HG03558 (cell line): Measurements from ENCODE around the gene PITPNB.

ENCODE experiments used
- ATAC-seq: cut with Tn5 transposase; IDR thresholded peaks from one replicate; pipeline ENCODE4 v1.9.1; 2021; ENCODE audit warnings: moderate number of reproducible peaks; ENCODE audit not compliant: unreplicated experiment; ENCODE audit errors: extremely low read depth

PITPNB gene

DNA sequence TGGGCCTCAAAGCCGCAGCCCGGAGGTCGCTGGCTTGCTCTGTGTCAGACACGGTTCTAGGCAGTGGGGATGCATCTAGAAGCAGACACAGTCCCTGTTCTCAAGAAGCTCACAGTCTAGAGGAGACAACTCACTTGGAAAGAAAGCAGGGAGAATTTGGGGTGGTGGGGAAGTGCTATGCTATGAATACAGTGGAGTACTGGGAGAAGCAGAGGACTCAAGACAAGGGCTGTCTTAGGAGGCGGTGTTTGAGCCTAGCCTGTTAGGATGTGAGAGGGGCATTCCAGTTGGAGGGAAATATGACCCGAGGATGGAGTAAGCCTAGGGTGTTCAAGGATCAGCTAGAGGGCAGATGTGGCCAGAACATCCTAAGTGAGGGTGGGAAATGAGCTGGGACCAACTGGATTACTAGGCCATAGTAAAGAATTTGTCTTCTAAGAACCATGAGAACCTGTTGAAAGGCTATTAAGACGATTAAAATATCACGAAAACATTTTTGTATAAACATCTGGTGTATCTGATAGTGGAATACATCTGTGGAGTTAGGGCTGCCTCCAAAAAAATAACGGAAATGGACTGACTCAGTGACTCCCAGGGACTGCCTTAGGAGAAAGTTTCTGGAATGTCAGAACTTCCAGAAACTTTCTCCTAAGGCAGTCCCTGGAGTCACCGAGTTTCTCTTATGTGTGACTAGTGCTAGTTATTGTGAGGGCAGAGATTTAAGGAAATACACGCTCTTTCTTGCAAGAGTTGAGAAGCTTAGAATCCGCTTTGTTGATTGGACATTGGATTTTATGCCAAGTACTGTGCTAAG is 1.1 kb upstream of the PITPNB start:
- ATAC-seq, result peak; percentile 17

DNA sequence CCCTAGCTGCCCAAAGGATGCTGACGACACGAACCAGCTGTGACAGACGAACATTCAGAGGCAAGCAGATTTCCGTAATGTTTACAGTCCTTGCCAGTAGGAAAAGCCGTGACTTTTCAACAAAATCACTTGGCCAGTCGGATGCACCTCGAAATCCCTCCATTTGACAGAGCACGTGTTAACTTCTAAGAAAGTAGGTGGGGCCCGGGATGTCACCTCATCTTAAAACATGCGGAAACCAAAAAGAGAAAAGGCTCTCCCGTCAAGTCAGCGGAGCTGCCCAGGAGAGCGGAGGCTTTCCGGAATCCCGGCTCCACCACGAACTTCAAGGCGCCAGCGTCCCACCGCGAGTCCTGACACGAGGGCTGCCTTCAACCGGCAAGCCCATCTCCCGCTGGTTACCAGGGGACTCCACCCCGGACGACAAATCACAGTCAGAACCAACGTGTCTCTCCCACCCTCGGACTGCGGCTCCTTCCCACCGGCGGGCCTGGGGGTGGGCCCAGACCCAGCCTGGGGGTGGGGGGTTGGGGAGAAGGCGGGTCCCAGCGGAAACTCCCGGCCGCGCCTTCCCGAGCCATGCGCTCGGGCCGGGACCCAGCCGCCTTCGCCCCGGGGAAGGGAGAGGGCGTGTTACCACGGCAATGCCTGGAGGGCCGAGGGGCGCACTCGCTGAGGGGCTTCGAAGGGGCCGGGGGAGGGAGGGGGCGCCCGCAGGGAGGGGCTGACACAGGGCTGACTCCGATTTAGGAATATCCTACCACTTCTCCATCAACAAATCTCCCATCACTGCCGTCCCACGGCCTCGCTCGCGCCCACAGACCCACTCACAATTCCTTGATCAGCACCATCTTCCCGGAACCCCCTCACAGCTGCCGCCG is 475 bp downstream of the PITPNB start:
- no peak for ATAC-seq

DNA sequence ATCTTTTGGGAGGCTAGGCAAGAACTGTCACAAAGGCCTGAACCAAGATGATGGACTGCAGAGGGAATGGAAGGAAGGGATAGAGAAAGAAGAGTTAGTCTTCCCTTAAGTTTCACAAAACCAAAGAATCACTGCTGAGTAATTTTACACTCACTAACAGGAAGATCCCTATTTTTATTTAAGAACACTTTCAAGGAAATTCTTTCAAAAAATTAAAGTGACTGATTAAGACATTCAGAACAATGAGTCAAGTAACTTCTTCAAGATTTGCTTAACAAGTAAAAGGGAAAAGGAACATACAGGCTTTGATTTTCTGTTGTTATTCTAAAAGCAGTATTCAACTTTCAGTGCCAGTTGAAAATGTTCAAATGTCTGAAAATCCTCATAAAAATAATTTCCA is 3.1 kb downstream of the PITPNB start:
- no peak for ATAC-seq

DNA sequence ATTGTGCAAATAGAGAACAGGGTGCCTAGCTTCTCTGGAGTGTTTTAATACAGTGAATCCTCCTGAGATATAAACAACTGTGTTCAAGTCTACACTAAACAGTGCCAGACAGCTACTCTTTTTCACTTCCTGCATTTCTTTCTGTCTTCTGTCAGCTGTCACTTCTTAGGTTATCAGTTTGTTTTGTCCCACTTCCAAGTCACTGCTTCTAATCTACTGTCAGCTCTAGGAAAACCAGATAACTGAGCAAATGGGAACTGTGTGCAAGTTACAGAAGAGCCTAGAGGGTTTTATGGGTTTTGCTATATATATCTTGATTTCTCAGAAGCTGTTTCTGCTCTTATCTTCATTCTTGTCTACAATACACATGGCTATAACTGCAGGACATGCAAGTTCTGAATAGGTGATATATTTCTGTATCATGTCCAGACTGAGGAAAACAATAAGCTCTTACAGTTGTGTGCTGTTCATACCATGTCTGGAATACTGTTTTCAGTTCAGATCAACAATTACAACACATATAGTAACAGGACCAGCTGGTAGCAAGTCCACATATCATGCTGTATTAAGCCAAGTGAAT is 5.8 kb downstream of the PITPNB start:
- no peak for ATAC-seq

DNA sequence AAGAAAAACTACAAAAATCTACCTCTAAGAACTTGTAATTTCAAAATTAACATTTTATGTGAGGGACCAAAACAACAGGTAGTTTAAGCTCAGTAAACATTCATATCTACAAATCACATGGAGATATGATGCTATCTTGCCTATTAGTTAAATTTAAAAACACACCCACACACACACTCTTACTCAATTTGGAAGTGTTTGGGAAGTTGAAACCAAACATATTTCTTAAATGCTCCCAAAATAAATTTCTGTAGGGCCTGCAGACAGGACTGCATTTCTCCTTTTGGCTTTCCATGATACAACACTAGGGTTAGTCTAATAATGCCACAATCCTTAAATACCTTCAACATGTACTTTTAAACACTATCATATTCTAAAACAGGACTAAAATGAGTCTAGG is 7.0 kb downstream of the PITPNB start:
- no peak for ATAC-seq

DNA sequence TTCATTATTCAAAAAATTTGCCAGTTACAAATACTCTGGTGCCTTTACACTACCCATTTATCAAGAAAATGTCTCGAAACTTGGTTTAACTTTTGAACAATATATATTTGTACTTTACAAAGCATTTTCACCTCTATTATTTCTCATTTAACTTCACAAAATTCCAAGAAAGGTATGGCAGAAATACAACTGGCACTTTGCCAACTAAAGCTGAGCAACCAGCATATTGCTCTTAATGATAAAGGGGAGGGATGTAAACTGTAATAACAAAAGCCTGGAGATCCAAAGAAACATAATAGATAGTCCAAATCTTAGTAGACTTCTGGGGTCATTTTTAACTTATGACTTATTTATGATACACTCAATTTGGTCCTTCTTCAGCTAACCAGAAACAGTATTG is 7.7 kb downstream of the PITPNB start:
- no peak for ATAC-seq

DNA sequence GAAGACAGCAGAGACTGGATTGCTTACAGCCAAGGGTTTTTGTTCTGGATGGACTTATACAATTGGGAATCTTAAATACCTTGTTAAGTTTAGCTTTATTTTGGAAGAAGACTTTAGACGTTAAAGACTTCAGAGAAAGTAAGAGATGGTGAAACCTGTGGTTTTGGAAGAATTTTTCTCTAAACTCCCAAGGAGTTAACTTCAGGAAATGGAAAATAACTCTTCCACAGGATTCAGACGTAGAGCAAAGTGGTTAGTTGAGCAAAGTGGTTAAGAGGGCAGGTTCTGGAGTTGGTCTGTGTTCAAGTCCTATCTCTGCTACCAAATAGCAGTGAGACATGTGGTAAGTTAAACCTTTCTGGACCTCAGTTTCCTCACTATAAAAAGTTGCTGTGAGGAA is 12.8 kb downstream of the PITPNB start:
- ATAC-seq, result no peak

DNA sequence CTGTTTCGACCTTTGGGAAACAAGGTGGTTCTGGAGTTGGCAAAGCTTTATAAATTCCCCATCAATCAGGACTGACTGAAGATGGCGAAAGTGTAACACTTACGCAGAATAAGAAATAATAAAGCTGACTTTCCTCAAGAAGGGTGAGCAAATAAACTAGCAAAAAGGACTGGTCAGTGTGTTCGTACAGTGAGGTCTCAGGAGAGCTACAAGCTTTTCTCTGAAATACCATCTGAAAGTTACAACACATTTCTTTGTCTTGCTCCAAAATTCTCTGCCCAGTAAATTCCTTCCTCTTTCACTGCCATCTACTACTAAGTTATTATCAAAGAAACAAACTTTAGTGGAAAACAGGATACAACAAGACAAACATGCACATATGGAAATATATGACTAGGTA is 13.4 kb downstream of the PITPNB start:
- no peak for ATAC-seq

DNA sequence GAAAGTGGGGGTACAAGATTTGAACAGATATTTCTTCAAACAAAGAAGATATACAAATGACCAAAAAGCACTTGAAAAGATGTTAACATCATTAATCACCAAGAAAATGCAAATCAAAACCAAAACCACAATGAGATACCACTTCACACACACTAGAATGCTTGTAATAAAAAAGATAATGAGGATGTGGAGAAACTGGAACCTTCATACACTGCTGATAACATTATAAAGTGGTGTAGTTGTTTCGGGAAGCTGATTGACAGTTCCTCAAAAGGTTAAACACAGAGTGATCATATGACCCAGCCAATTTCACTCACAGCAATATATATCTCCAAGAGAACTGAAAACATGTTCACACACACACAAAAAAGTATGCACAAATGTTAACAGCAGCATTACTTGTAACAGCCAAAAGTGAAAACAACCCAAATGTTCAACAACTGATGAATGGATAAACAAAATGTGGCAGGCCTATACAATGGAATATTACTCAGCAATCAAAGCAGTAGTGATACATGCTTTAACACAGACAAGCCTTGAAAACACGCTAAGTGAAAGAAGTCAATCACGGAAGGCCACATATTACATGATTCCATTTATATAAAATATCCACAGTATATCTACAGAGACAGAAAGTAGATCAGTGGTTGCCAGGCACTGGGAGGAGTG is 15.1 kb downstream of the PITPNB start:
- no peak for ATAC-seq

DNA sequence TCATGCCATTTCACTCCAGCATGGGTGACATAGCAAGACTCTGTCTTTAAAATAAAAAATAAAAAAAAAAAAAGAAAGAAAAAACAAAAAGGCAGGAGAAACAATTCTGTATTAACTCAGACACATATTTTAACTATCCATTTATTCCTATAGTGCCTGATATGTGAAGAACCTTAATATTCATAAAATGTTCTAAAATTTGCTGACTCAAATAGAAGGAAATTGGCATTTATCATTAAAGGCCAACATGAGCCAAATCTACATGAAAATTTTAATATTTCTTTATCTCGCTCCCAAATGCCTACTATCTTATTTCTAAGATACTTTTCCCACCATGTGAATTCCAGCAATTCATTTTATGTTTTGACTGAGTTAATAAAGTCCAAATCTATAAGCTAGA is 18.9 kb downstream of the PITPNB start:
- ATAC-seq, result no peak

DNA sequence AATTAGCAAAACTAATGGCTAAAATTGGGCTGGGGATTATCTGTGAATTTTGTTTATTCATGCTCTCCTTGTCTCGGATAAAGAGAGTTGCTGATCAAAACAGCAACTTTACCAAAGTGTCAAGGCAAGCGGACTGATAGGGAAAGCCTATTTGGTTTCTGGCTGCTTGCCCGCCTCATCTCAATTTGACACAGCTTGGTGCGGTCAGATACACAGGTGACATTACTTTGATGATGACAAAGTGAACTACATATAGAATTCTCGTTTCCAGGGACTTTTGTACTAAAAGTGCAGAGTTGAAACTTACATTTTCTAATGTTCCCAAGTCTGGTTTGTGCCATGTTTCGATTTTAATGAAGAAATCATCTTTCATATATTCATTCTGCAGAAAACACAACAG is 22.8 kb downstream of the PITPNB start:
- no peak for ATAC-seq

DNA sequence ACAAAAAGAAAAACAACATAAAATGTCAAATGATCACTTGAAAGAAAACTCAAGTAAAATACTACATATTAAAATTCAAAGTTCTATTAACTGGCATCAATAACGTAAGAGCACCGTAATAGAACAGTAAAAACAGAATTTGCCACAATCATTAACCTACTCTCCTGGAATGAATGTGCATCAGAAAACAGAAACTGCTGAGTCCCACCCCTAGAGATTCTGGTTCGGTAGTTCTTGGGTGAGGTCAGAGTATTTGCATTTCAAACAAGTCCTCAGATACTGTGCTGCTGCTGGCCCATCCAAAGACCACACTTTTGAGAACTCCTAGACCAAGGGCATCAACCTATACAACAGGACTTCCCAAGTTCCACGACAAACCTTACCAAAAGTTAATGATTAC is 23.5 kb downstream of the PITPNB start:
- ATAC-seq, result peak; percentile 58

DNA sequence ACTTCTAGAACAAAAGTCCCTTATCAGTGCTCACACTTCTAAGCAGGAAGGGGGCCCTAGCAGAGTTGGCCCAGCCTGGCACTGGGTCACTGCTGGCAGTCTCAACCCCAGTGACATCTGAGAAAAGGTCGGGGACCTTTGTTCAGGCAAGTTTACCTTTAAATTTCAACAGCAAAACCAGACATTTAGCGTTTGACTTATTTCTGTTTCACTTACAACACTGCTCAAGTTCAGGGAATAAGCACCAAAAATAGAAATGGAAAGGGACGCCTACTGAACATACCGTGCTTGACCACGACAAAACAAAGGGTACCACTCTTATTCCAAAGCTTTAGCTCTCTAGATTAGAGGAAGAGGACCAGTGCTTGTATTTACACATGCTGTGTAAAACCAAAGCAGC is 26.2 kb downstream of the PITPNB start:
- no peak for ATAC-seq

DNA sequence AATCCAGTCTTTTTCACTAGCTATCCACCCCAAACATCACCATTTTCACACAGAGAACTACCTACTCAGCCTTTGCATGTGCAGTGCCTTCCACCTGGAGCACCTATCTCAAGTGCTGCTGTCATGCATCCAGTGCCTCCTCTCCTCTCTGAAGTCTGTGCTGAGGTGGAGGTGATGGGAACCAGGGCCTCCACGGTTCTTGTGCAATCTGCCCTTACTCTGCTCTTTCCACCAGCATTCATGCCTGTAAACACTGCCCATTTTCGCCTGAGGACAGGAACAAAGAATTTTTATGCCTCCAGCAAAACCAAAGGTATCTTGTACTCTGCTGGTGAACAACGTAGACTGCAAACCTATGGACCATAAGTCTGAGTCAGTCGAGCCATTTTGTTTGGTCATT is 27.0 kb downstream of the PITPNB start:
- no peak for ATAC-seq

DNA sequence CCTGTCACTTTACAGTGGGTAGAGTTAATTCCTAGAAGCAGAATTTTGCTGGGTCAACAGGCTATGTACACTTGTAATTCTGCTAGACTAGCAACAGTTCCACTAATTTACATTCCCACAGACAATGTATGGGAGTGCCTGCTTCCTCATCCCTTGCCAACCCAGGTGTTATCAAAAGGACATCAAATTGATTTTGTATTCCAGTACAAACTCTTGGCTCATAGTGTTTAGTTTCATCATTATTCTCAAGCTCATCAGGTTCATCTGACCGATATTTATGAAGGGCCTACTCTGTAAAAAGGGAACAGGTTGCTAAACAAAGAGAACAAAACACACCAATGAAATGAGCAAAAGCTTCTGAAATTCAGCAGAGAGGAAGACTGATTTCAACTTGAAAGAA is 30.7 kb downstream of the PITPNB start:
- no peak for ATAC-seq

DNA sequence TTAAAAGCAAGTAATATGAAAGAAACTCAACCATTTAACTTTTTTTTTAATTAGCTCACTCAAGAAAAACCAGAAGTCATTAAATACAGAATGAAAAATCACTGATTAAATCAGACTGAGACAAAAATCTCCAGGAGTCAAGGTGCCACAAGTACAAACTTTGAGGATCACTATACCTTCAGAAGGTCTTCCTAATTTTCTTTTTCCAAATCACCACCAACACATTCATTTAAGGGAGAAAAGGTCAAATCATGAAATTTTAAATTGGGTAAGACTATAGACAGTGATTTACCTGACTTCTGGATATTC is 32.3 kb downstream of the PITPNB start:
- ATAC-seq, result no peak

DNA sequence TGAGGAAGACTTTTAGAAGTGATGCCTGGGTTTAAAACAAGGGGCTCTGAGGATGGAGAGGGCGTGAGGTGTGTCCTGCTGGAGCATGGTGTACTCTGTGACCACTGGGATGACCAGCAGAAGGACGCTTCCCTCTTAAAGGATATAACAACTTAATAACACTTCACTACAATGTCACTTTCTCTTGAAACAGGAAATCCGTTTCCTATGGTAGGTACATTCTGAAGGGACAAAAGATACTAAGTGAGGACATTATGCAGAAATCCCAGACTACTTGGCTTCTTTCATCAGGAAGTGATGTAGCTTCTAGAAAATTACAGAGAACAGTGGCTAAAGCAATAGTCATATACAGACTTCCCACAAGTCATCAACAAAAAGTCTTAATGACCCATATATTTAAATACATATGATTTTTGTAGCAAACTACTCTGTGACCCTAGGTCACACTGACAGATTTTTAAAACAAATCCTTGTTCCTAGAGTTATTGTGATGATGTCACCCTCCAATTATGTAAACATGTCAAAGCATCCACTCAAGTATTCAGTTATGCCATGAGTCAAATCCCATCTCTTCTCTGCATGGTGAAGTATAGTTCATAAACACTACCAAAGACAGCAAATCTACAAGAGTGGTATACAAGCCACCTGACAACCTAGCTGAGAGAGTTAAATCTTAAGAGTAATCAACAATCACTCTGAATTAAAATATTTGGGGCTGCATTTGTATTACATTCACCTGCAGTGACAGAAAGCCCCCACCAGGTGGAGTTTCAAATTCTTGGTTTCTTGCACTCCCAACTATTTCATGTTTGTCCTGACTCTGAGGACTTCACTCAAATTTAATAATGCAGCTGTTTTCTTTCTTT is 32.8 kb downstream of the PITPNB start:
- ATAC-seq, result no peak

DNA sequence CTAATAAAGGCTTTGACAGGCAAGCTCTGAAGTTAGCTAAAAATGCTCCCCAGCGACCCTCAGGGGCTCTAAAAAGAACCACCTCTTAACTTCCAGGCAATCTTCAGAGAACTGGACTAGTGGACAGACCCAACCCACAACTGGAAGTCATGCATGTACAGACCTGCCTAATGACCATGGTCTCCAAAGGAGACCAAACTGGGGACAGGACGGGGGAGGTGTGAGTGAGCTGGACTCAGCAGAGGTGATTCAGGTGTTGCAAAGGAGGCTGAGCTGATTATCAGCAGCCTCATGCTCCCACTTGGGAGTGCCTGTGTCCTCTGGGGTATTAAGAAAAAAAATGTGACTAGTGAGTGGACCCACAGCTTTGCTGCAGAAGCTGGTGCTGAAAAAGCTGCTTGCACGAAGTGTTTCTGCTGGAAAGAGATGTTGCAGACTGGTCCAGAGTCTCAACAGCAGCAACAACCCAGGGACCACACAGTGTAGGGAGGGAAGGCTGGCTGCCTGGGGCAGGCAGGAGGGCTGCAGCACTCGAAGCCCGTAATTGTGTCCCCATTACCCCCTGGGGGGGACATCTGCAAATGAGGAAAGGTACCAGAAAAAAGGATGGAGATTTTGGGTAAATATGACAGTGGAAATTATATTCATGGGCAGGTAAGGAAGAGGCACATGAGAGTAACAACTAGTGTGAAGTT is 35.3 kb downstream of the PITPNB start:
- ATAC-seq, result no peak

DNA sequence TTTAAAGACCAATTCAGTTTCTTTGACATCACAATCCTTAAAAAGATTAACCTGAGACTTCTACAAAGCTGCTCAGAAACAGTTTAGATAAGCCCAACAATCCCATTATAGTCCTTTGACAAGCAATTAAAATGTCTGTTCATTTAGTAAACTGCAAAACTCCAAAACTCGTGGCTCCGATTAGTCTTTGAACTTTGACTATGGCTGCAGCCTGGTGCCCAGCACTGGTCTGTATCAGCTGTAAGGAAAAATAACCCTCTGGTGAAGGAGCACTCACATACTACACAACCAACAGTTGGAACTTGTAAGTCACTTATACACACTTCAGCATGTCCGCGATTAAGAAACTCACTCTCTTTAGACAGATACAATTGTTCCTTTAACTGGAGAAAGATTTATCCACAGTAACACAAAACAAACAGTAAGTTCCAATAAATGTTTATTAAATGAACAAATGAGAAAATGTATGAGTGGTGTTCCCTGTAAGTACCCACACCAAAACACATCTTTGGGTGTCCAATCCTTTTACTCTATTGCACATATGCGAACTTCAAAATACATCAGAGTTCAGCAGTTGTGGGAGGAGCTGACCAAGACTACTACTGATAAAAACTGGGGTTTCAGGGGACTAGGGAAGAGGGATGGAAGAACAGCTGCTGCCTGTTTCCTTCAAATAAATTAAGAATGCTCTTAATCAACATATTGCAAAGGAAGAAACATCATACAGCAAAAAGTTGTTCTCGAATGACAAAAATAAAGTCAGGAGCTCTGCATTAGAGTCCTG is 36.4 kb downstream of the PITPNB start:
- ATAC-seq, result no peak
